ENCODE data around the gene VDAC1. TPM values are rescaled to one million over a fixed set of nuclear protein-coding genes. Genes with fewer than 3 reads are reported as not detected.
"Not testable (repeated sequence)": the region's sequence is repeated elsewhere in the genome, so short reads cannot be mapped to it uniquely, and the experiment has no call there.

Gene VDAC1
- total RNA-seq, 1 donor from 2014 or later = 112 TPM

DNA sequence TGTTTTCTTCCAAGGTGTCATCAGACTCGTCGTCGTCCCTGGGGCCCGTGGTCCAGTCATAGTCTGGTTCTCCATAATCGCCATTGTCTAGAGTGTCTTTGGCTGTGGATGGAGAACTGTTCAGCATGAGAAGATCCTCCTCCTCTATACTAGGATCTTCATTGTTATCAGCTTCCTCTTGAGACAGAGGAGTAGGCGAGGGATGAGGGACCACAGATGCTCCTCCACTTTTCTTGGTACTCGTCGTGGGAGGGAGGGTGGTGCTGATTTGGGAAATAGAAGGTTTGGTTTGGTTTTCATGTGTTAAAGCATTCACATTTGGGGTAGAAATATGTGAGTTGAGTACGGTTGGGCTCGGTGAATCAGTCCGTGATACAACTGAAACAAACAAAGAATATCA is 45.1 kb downstream of the VDAC1 start:
- DNase-seq = no peak
- Histone ChIP-seq H3K27me3 (no peaks in the 10 kb centered on the region), H3K9me3 (no peaks in the 10 kb centered on the region), H3K4me1 (no peaks in the 10 kb centered on the region), H3K27ac (no peak overlapping the region), H3K36me3 (peaks cover 44% of the 10 kb centered on the region), H3K4me3 (no peak overlapping the region)
- no peak for ATAC-seq
- TF ChIP-seq, protein P1, sequence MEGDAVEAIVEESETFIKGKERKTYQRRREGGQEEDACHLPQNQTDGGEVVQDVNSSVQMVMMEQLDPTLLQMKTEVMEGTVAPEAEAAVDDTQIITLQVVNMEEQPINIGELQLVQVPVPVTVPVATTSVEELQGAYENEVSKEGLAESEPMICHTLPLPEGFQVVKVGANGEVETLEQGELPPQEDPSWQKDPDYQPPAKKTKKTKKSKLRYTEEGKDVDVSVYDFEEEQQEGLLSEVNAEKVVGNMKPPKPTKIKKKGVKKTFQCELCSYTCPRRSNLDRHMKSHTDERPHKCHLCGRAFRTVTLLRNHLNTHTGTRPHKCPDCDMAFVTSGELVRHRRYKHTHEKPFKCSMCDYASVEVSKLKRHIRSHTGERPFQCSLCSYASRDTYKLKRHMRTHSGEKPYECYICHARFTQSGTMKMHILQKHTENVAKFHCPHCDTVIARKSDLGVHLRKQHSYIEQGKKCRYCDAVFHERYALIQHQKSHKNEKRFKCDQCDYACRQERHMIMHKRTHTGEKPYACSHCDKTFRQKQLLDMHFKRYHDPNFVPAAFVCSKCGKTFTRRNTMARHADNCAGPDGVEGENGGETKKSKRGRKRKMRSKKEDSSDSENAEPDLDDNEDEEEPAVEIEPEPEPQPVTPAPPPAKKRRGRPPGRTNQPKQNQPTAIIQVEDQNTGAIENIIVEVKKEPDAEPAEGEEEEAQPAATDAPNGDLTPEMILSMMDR (IDR thresholded peaks at IDR 0.05) = no peak
- intact Hi-C loops (cut with DNase I) = no loop called here

DNA sequence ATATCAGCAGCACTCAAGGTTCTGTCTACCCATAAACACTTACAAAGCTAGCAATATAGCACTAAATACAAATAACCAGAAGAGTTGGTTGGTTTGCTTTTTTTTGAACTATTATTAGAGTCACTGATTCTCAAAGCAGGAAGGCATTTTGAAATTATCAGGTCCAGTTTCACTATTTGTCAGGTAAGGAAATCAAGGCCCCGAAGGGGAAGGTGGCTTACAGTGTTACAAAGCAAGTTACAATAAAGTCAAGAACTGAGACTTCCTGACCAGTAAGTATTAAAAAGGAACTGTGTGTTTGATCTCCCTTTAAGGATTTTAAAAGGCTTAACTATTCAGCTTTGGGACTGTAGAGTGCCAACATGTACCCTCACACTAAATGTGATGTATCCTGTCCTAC is 47.2 kb downstream of the VDAC1 start:
- H3K4me1 ChIP-seq = peaks cover 3% of the 10 kb centered on the region
- intact Hi-C loops (cut with DNase I) = no loop called here
- H3K27me3 ChIP-seq = no peaks in the 10 kb centered on the region
- ATAC-seq = no peak
- H3K27ac ChIP-seq = no peak overlapping the region
- peaks cover 44% of the 10 kb centered on the region for H3K36me3 ChIP-seq
- TF ChIP-seq, protein P1 (IDR thresholded peaks at IDR 0.05) = no peak
- no peak for DNase-seq
- no peak overlapping the region for H3K4me3 ChIP-seq
- no peaks in the 10 kb centered on the region for H3K9me3 ChIP-seq

DNA sequence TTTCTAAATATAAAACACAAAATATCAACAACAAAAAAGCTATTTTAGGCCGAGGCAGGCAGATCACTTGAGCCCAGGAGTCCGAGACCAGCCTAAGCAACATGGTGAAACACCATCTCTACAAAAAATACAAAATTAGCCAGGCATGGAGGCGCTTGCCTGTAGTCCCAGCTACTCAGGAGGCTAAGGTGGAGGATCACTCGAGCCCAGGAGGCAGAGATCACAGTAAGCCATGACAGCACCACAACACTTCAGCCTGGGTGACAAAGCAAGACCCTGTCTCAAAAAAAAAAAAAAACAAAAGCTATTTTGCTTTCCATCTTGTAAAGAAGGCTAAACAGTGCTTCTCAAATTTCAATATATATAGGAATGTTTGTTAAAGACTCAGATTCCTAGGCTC is 47.7 kb downstream of the VDAC1 start:
- ATAC-seq (no peak), DNase-seq (no peak)
- peaks cover 44% of the 10 kb centered on the region for H3K36me3 ChIP-seq
- H3K4me3 ChIP-seq = no peak overlapping the region
- intact Hi-C loops (cut with DNase I) = no loop called here
- no peak overlapping the region for H3K27ac ChIP-seq
- peaks cover 8% of the 10 kb centered on the region for H3K4me1 ChIP-seq
- TF ChIP-seq, protein P1 (IDR thresholded peaks at IDR 0.05) = no peak
- no peaks in the 10 kb centered on the region for H3K9me3 ChIP-seq
- no peaks in the 10 kb centered on the region for H3K27me3 ChIP-seq

- peaks cover 44% of the 10 kb centered on the region for H3K36me3 ChIP-seq
These were observed 48.6 kb downstream of the VDAC1 start for GRCh38 chr5:133956196-133956595.

DNA sequence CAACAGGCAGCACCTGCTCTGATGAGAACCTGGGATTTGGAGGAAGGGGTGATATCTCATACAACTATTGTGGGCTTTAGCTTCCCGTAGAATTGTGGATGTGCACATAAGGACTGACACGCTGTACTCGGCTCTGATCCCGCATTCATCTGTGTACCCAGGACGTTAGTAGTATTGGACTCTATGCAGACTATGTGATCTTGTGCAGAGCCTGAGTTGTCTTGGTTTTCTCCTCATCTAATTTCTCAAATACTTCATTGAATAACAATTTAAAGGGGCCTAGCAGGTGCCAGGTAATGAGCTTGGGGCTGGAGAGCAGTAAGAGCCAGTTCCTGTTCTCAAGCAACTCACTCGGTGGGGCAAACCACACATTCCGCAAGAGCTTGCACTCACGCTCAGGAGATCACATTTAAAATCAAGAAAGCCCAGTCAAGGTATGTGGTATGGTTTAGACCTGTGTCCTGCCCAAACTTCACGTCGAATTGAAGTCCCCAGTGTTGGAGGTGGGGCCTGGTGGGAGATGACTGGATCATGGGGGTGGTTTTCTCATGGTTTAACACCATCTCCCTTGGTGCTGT is 51.1 kb downstream of the VDAC1 start:
- H3K27me3 ChIP-seq = no peaks in the 10 kb centered on the region
- ATAC-seq = no peak
- TF ChIP-seq, protein P1 (IDR thresholded peaks at IDR 0.05) = no peak
- DNase-seq = no peak
- peaks cover 33% of the 10 kb centered on the region for H3K36me3 ChIP-seq
- H3K4me1 ChIP-seq = peaks cover 8% of the 10 kb centered on the region
- H3K27ac ChIP-seq = no peak overlapping the region
- intact Hi-C loops (cut with DNase I) = no loop called here
- H3K4me3 ChIP-seq = no peak overlapping the region
- no peaks in the 10 kb centered on the region for H3K9me3 ChIP-seq

More at GRCh38 chr5:133956196-133956595, 48.6 kb downstream of the VDAC1 start:
- intact Hi-C loops (cut with DNase I); DNase-seq; H3K4me1 ChIP-seq; H3K27ac ChIP-seq; H3K4me3 ChIP-seq; H3K9me3 ChIP-seq; ATAC-seq; H3K27me3 ChIP-seq: not testable (repeated sequence)

- intact Hi-C loops (cut with DNase I) = no loop called here
- ATAC-seq (peak; percentile 78), DNase-seq (no peak)
- H3K9me3 ChIP-seq = no peaks in the 10 kb centered on the region
- peaks cover 8% of the 10 kb centered on the region for H3K4me1 ChIP-seq
- H3K27ac ChIP-seq = peak overlapping the region; percentile 25
- H3K36me3 ChIP-seq = peaks cover 26% of the 10 kb centered on the region
- no peaks in the 10 kb centered on the region for H3K27me3 ChIP-seq
- TF ChIP-seq, protein P1 (IDR thresholded peaks at IDR 0.05) = no peak
- H3K4me3 ChIP-seq = no peak overlapping the region
These were observed 51.8 kb downstream of the VDAC1 start for GRCh38 chr5:133952729-133953567.
